Measurements from ENCODE around the gene ARL2.

DNA sequence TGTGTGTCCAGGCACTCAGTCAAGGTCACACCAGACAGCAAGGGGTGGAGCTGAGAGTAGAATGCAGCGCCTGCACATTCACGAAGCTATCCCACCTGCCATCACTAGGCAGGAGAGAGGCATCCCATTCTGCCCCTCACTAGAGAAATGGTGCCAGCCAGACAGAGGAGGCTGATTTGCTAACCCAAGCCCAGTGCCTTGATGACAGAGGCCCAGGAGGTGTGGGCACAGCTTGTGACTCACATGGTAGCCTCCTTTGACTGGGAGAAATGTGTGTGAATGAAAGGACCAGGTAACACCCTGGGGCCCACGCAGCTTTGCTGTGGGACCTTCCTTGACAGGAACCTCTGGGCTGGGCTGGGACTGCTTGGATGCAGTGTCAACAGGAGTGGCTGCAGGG, 49.6 kb downstream of the ARL2 start:
- TF ChIP-seq, protein P1, sequence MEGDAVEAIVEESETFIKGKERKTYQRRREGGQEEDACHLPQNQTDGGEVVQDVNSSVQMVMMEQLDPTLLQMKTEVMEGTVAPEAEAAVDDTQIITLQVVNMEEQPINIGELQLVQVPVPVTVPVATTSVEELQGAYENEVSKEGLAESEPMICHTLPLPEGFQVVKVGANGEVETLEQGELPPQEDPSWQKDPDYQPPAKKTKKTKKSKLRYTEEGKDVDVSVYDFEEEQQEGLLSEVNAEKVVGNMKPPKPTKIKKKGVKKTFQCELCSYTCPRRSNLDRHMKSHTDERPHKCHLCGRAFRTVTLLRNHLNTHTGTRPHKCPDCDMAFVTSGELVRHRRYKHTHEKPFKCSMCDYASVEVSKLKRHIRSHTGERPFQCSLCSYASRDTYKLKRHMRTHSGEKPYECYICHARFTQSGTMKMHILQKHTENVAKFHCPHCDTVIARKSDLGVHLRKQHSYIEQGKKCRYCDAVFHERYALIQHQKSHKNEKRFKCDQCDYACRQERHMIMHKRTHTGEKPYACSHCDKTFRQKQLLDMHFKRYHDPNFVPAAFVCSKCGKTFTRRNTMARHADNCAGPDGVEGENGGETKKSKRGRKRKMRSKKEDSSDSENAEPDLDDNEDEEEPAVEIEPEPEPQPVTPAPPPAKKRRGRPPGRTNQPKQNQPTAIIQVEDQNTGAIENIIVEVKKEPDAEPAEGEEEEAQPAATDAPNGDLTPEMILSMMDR (IDR thresholded peaks at IDR 0.05; ENCODE audit: low read length): no peak
- no peak for TF ChIP-seq EZH2phosphoT487 (IDR thresholded peaks at IDR 0.05; ENCODE audit: low read length)
